ENCODE results near the gene KIRREL3. TPM values are rescaled to one million over a fixed set of nuclear protein-coding genes. Genes with fewer than 3 reads are reported as not detected.
A peak's percentile ranks its signal among the peaks of the same experiment; 100 is the strongest.

KIRREL3 gene
- total RNA-seq, 1 experiment from 2014 or later: 2.2 TPM

GRCh38 chr11:126992065-126992803 lies 8.3 kb downstream of the KIRREL3 start:
- H3K36me3 ChIP-seq (ENCODE audit: low read depth): no peaks in the 10 kb centered on the region
- BruUV-seq (replicated peaks): TSS peak; percentile 95
- H3K27me3 ChIP-seq (ENCODE audit: insufficient read depth, low read depth): peaks cover 50% of the 10 kb centered on the region
- no peaks in the 10 kb centered on the region for H4K20me1 ChIP-seq (ENCODE audit: insufficient read depth)
- ChIA-PET CTCF (interaction anchor here (0.6 to 1.3 kb wide), 2 partner anchors 276 to 671 kb away, joined by 7 to 18 read pairs; no protein-coding TSS in a partner anchor), POLR2A (ENCODE audit: unreplicated experiment) (interaction anchor here (0.6 to 0.7 kb wide), 5 partner anchors 22 to 639 kb away, joined by 3 to 10 read pairs (median 6); no protein-coding TSS in a partner anchor)
- H3K9me3 ChIP-seq (ENCODE audit: insufficient read depth, low read depth): no peaks in the 10 kb centered on the region
- H3K4me3 ChIP-seq: no peak overlapping the region
- H2AFZ ChIP-seq: no peak overlapping the region
- peak; percentile 35 to 51 for DNase-seq
- H3K4me2 ChIP-seq: no peak overlapping the region
- H3K79me2 ChIP-seq (ENCODE audit: low read depth): no peaks in the 10 kb centered on the region
- intact Hi-C loops (cut with micrococcal nuclease; ENCODE audit: unreplicated experiment): loop anchor here (1.0 to 5.0 kb wide), 4 partner anchors 25 to 680 kb away; no protein-coding TSS in a partner anchor
- H3K9me2 ChIP-seq (ENCODE audit: insufficient read depth): no peaks in the 10 kb centered on the region
- no peak for TF ChIP-seq CTCF (conservative IDR thresholded peaks at IDR 0.05)
- no peak for TF ChIP-seq EZH2 (IDR thresholded peaks at IDR 0.05; ENCODE audit: low read depth)
- H3K4me1 ChIP-seq (replicated peaks; ENCODE audit: insufficient read depth): no peaks in the 10 kb centered on the region
- no peak overlapping the region for H3K27ac ChIP-seq
- no peaks in the 10 kb centered on the region for H3F3A ChIP-seq (ENCODE audit: insufficient read depth, low read depth)

GRCh38 chr11:126991596-126991995 lies 9.0 kb downstream of the KIRREL3 start:
- H3K79me2 ChIP-seq (ENCODE audit: low read depth): no peaks in the 10 kb centered on the region

More at GRCh38 chr11:126991596-126991995, 9.0 kb downstream of the KIRREL3 start:
- intact Hi-C loops (cut with micrococcal nuclease; ENCODE audit: unreplicated experiment): loop anchor here (2.0 to 5.0 kb wide), 3 partner anchors 74 to 679 kb away; no protein-coding TSS in a partner anchor
- Histone ChIP-seq H4K20me1 (ENCODE audit: insufficient read depth) (no peaks in the 10 kb centered on the region), H3K27ac (no peak overlapping the region), H3K9me2 (ENCODE audit: insufficient read depth) (no peaks in the 10 kb centered on the region), H3K4me3 (no peak overlapping the region), H3K4me2 (no peak overlapping the region), H3F3A (ENCODE audit: insufficient read depth, low read depth) (no peaks in the 10 kb centered on the region), H2AFZ (no peak overlapping the region), H3K27me3 (ENCODE audit: insufficient read depth, low read depth) (peaks cover 49% of the 10 kb centered on the region), H3K4me1 (replicated peaks; ENCODE audit: insufficient read depth) (no peaks in the 10 kb centered on the region), H3K36me3 (ENCODE audit: low read depth) (no peaks in the 10 kb centered on the region), H3K9me3 (ENCODE audit: insufficient read depth, low read depth) (no peaks in the 10 kb centered on the region)
- DNase-seq: peak in 1 of 2 experiments; percentile 28
- CTCF ChIA-PET: interaction anchor here (0.7 to 1.2 kb wide), 2 partner anchors 112 to 117 kb away, joined by 3 to 11 read pairs; no protein-coding TSS in a partner anchor
- TF ChIP-seq CTCF (conservative IDR thresholded peaks at IDR 0.05): no peak
- TF ChIP-seq EZH2 (IDR thresholded peaks at IDR 0.05; ENCODE audit: low read depth): no peak
- no TSS peak for BruUV-seq (replicated peaks)
- POLR2A ChIA-PET (ENCODE audit: unreplicated experiment): interaction anchor here (0.6 to 0.7 kb wide), 3 partner anchors 23 to 343 kb away, joined by 4 to 8 read pairs (median 6); no protein-coding TSS in a partner anchor
